ENCODE results near the gene PDE6G. TPM values are rescaled to one million over a fixed set of nuclear protein-coding genes. Genes with fewer than 3 reads are reported as not detected.

Gene PDE6G
- total and polyA plus RNA-seq, 2 of the 13 experiments (the other 11 are each of a cell fraction or from before 2014, with no cell fraction given): 1.4 to 6.7 TPM

- peak; percentile 66; the same call in 1 of the 2 replicates for TF ChIP-seq ZBTB20 (CRISPR knock-in tag; IDR thresholded peaks at IDR 0.05; ENCODE audit: borderline replicate concordance, low read depth)
- 0 out of 2 replicates have a peak, but pooled peaks have one; percentile 27 for TF ChIP-seq ZNF230 (CRISPR knock-in tag; IDR thresholded peaks at IDR 0.05)
- 0 out of 2 replicates have a peak, but pooled peaks have one; percentile 66 for TF ChIP-seq ZNF839 (CRISPR knock-in tag; IDR thresholded peaks at IDR 0.05; ENCODE audit: borderline replicate concordance)
- TF ChIP-seq ZFP1 (CRISPR knock-in tag; IDR thresholded peaks at IDR 0.05): no peak
- peak; percentile 41; the same call in 1 of the 2 replicates for TF ChIP-seq ZBTB33 (CRISPR knock-in tag; IDR thresholded peaks at IDR 0.05)
- 0 out of 2 replicates have a peak, but pooled peaks have one; percentile 36 for TF ChIP-seq ZNF205 (CRISPR knock-in tag; IDR thresholded peaks at IDR 0.05)
- TF ChIP-seq HBP1 (CRISPR knock-in tag; IDR thresholded peaks at IDR 0.05; ENCODE audit: low read depth): no peak
- peak; percentile 75 for TF ChIP-seq SRSF1 (optimal IDR thresholded peaks at IDR 0.05; ENCODE audit: low read depth, low read length)
- TF ChIP-seq ZBTB1 (CRISPR knock-in tag; IDR thresholded peaks at IDR 0.05; ENCODE audit: borderline replicate concordance): no peak
- TF ChIP-seq ZBTB40 (IDR thresholded peaks at IDR 0.05): no peak
- TF ChIP-seq ZBTB40 (CRISPR knock-in tag; IDR thresholded peaks at IDR 0.05): 0 out of 2 replicates have a peak, but pooled peaks have one; percentile 17
- 0 out of 2 replicates have a peak, but pooled peaks have one; percentile 61 for TF ChIP-seq ZBTB3 (CRISPR knock-in tag; IDR thresholded peaks at IDR 0.05; ENCODE audit: borderline replicate concordance, low read depth)
- TF ChIP-seq ARID3A (IDR thresholded peaks at IDR 0.05; ENCODE audit: low read depth, low read length): 0 out of 2 replicates have a peak, but pooled peaks have one; percentile 46
These were observed 45.1 kb upstream of the PDE6G start (continued) for GRCh38 chr17:81701288-81702071.
